H1 (cell line): ENCODE measurements around the gene CCDC110.

Source experiments
- CBX8 ChIP-seq: fragments of 300-800, 300-1000 bp; sonication (generic); IDR thresholded peaks from 2 replicates; pipeline ENCODE4 v1.7.1; 2016; ENCODE audit warnings: low read depth, low read length, borderline replicate concordance
- EP300 ChIP-seq, 2 experiments: IDR thresholded peaks; 1 replicate in 1 of 2; 2 replicates in 1 of 2; pipeline ENCODE4 v1.6.1; 2011 to 2012; ENCODE audit warnings: low read depth in 2 of 2, low read length in 2 of 2, mild to moderate bottlenecking in 2 of 2, borderline replicate concordance in 1 of 2, inconsistent platforms in 1 of 2, moderate library complexity in 1 of 2
- EZH2 ChIP-seq: fragments of 200-600 bp; sonication (generic); IDR thresholded peaks from 2 replicates; pipeline ENCODE4 v1.7.1; 2012; ENCODE audit warnings: low read depth, mild to moderate bottlenecking, moderate library complexity, low read length, inconsistent platforms; ENCODE audit not compliant: severe bottlenecking
- GABPA ChIP-seq: IDR thresholded peaks from 2 replicates; pipeline ENCODE4 v1.6.1; 2011; ENCODE audit warnings: mild to moderate bottlenecking, low read length, moderate library complexity, borderline replicate concordance; ENCODE audit not compliant: insufficient read depth
- KDM1A ChIP-seq: fragments of 200-600, 300-600 bp; sonication (generic); IDR thresholded peaks from 2 replicates; pipeline ENCODE4 v1.7.1; 2016; ENCODE audit warnings: mild to moderate bottlenecking, low read length, borderline replicate concordance
- KDM5A ChIP-seq: fragments of 200-600 bp; IDR thresholded peaks from 2 replicates; pipeline ENCODE4 v1.7.1; 2012; ENCODE audit warnings: mild to moderate bottlenecking, low read length, inconsistent platforms, mixed read lengths
- POLR2A ChIP-seq, 2 experiments: IDR thresholded peaks; 1 replicate in 1 of 2; 2 replicates in 1 of 2; pipeline ENCODE4 v1.6.1; 2011; ENCODE audit warnings: low read depth in 2 of 2, low read length in 2 of 2, mild to moderate bottlenecking in 2 of 2; ENCODE audit errors: control extremely low read depth in 1 of 2
- POLR2AphosphoS5 ChIP-seq: IDR thresholded peaks from 2 replicates; pipeline ENCODE4 v1.6.1; 2011; ENCODE audit warnings: low read depth, low read length
- SIX5 ChIP-seq: IDR thresholded peaks from 2 replicates; pipeline ENCODE4 v1.6.1; 2011; ENCODE audit warnings: mild to moderate bottlenecking, low read depth, low read length
- TAF1 ChIP-seq: IDR thresholded peaks from 2 replicates; pipeline ENCODE4 v1.6.1; 2011; ENCODE audit warnings: mild to moderate bottlenecking, low read depth, low read length
- ZNF274 ChIP-seq: IDR thresholded peaks from 2 replicates; pipeline ENCODE4 v1.7.0; 2012; ENCODE audit warnings: low read length, borderline replicate concordance; ENCODE audit errors: extremely low read depth
- TF ChIP-seq, protein P1 (sequence below), 3 experiments: IDR thresholded peaks; 1 replicate in 2 of 3; 2 replicates in 1 of 3; pipeline versions ENCODE4 v1.5.1 to v1.6.1; 2011; ENCODE audit warnings: low read length in 3 of 3, mild to moderate bottlenecking in 3 of 3, inconsistent platforms in 2 of 3, low read depth in 1 of 3, moderate library complexity in 1 of 3; ENCODE audit not compliant: insufficient read depth in 1 of 3; ENCODE audit errors: control extremely low read depth in 1 of 3

GRCh38 chr4:185421366-185422124 lies 50.0 kb downstream of the CCDC110 start:
- TF ChIP-seq, protein P1, sequence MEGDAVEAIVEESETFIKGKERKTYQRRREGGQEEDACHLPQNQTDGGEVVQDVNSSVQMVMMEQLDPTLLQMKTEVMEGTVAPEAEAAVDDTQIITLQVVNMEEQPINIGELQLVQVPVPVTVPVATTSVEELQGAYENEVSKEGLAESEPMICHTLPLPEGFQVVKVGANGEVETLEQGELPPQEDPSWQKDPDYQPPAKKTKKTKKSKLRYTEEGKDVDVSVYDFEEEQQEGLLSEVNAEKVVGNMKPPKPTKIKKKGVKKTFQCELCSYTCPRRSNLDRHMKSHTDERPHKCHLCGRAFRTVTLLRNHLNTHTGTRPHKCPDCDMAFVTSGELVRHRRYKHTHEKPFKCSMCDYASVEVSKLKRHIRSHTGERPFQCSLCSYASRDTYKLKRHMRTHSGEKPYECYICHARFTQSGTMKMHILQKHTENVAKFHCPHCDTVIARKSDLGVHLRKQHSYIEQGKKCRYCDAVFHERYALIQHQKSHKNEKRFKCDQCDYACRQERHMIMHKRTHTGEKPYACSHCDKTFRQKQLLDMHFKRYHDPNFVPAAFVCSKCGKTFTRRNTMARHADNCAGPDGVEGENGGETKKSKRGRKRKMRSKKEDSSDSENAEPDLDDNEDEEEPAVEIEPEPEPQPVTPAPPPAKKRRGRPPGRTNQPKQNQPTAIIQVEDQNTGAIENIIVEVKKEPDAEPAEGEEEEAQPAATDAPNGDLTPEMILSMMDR (IDR thresholded peaks at IDR 0.05; ENCODE audit: control extremely low read depth in 1 of 3, insufficient read depth in 1 of 3, low read depth in 1 of 3, low read length in 3 of 3), result no peak
- TF ChIP-seq GABPA (no peak), KDM1A (no peak), POLR2AphosphoS5 (no peak), TAF1 (no peak), KDM5A (no peak), ZNF274 (no peak), EP300 (IDR thresholded peaks at IDR 0.05; ENCODE audit: borderline replicate concordance in 1 of 2, low read depth in 2 of 2, low read length in 2 of 2) (no peak), EZH2 (no peak), CBX8 (no peak), POLR2A (IDR thresholded peaks at IDR 0.05; ENCODE audit: control extremely low read depth in 1 of 2, low read depth in 2 of 2, low read length in 2 of 2) (no peak), SIX5 (no peak)
